Right lobe of liver (tissue), 6 donors: ENCODE measurements around the gene KCNIP3. TPM values are rescaled to one million over a fixed set of nuclear protein-coding genes. Genes with fewer than 3 reads are reported as not detected.

Experiments used
- ATAC-seq, 4 donors: fragments of 200-7000 bp; cut with Tn5 transposase; one replicate each; pipeline ENCODE4 v1.9.1; 2020; ENCODE audit warnings: mild to moderate bottlenecking in 4 of 4, moderate library complexity in 4 of 4
- DNase-seq, 3 donors: peaks; one replicate each; pipeline ENCODE4 v3.0.0-alpha.2; 2020
- H3K27ac ChIP-seq, 3 donors: fragments of 200-600 bp; one replicate each; pipeline ENCODE4 v1.8.0; 2022
- H3K27me3 ChIP-seq, 2 donors: fragments of 200-600 bp; one replicate each; pipeline ENCODE4 v1.8.0; 2022
- H3K36me3 ChIP-seq, 4 donors: fragments of 200-600 bp; sonication (generic) in 1 of 4; one replicate each; pipeline versions ENCODE4 v1.5.1 to v1.8.0; 2017 to 2022; ENCODE audit warnings: control low read depth in 1 of 4
- H3K4me1 ChIP-seq, 4 donors: fragments of 200-600 bp; sonication (generic) in 1 of 4; one replicate each; pipeline versions ENCODE4 v1.5.1 to v1.8.0; 2017 to 2022; ENCODE audit warnings: control low read depth in 1 of 4
- H3K4me3 ChIP-seq, 3 donors: fragments of 200-600 bp; one replicate each; pipeline ENCODE4 v1.8.0; 2022
- H3K9me3 ChIP-seq, 4 donors: fragments of 200-600 bp; sonication (generic) in 1 of 4; one replicate each; pipeline versions ENCODE4 v1.5.1 to v1.8.0; 2017 to 2022; ENCODE audit warnings: control low read depth in 1 of 4
- CTCF ChIP-seq, 4 donors: fragments of 200-600 bp in 3 of 4; fragments of 450-650 bp in 1 of 4; IDR thresholded peaks; one replicate each; pipeline versions ENCODE4 v1.5.1 to v1.8.0; 2016 to 2022; ENCODE audit warnings: antibody characterized with exemption in 4 of 4, mild to moderate bottlenecking in 2 of 4
- POLR2A ChIP-seq: fragments of 450-650 bp; IDR thresholded peaks from one replicate; pipeline ENCODE4 v1.6.1; 2017; ENCODE audit warnings: antibody characterized with exemption, mild to moderate bottlenecking
- WGBS: methylation state at CpG from one replicate; pipeline ENCODE4 v1.1.6; 2018; ENCODE audit warnings: low coverage, low lambda C conversion rate; ENCODE audit not compliant: insufficient coverage; ENCODE audit errors: missing lambda C conversion rate; 5-methylcytosine and 5-hydroxymethylcytosine counted together
- intact Hi-C, 2 donors: fragments of 100-400 bp; cut with DNase I; formaldehyde crosslinking; loops; one replicate each; pipeline versions ENCODE4 v1.11.2 to v1.14.1; 2022
- total RNA-seq, 6 experiments: library from RNA; depleted of rRNA in 2 of 6; stranded (reverse); fragments of >200 nt in 2 of 6; fragmentation: NEBNext Ultra II Directional in 3 of 6; extraction: Animal tissue kit (Norgen Biotek cat#: 25700) in 3 of 6; gene quantifications; one replicate each; pipeline versions ENCODE4 v1.1.0 to v1.2.4, GENCODE V29; 2016 to 2023
- donor health status: DM: no; HTN: yes; CAD: no.
- donor health status: DM: no; HTN: no; CAD: no.
- donor health status: DM: no; HTN: no; CAD: no.
- donor health status: DM: no; HTN: yes; CAD: no.
- donor health status: DM: no; HTN: yes; CAD: no.

Gene KCNIP3
- total RNA-seq, 6 experiments from 2014 or later = 0.46 to 3.3 (median 1.2) TPM

DNA sequence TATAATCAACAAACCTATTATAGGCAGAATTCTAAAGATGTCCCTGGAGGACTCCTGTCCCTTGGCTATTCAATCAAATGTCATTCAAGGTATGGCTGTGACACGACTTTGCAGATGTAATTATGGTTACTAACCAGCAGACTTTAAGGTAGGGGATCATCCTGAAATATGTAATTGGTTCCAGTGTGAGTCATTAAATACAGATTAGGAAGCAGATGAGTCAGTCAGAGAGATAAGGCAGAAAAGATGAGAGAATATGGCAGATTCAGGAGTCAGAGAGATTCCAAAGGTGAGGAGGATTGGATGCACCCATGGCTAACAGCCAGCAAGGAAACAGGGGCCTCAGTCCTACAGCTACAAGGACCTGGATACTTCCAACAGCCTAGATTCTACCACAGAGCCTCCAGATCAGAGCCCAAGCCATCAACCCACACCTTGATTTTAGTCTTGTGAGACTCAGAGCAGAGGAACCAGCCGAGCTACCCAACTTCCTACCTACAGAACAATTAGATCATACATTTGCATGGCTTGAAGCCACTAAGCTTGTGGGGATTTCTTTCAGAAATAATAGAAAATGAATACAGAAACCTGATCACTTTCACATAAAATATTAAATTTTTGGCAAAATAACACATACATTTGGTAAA lies 34.1 kb upstream of the KCNIP3 start:
- 34% methylated on average over 2 of the region's 2 CpGs for WGBS
- Histone ChIP-seq H3K36me3 (no peaks in the 10 kb centered on the region), H3K27me3 (no peaks in the 10 kb centered on the region), H3K4me1 (peaks cover 0 to 5% (median 0%) of the 10 kb centered on the region in 4 donors), H3K27ac (no peak overlapping the region), H3K4me3 (no peak overlapping the region), H3K9me3 (no peaks in the 10 kb centered on the region)
- no peak for ATAC-seq
- no peak for DNase-seq
- TF ChIP-seq POLR2A (no peak), CTCF (IDR thresholded peaks at IDR 0.05) (no peak)
- intact Hi-C loops = no loop called here

DNA sequence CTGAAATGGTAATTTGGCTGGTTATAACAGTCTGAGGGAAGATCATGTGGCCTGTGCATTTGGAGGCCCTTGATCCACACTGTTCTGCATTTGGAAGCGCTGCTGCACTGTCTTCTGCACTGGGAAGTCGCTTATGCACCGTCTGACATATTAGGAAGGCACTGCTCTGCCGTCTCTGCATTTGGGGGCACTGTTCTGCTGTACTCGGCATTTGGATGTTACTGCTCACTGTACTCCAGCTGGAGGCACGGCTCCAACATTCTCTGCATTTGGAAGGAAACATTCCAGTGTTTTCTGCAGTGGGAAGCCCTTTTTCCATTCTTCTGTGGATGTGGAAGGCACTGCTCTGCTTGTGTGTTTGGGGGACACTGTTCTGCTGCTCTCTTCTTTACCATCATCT lies 32.5 kb upstream of the KCNIP3 start:
- DNase-seq (no peak), ATAC-seq (no peak)
- intact Hi-C loops = no loop called here
- Histone ChIP-seq H3K4me3 (no peak overlapping the region), H3K27ac (no peak overlapping the region), H3K36me3 (no peaks in the 10 kb centered on the region), H3K4me1 (peaks cover 0 to 8% (median 0%) of the 10 kb centered on the region in 4 donors), H3K27me3 (no peaks in the 10 kb centered on the region), H3K9me3 (no peaks in the 10 kb centered on the region)
- WGBS = 47% methylated on average over 3 of the region's 6 CpGs
- TF ChIP-seq CTCF (IDR thresholded peaks at IDR 0.05) (no peak), POLR2A (no peak)

- Histone ChIP-seq H3K4me1 (peaks cover 0 to 8% (median 0%) of the 10 kb centered on the region in 4 donors), H3K27ac (no peak overlapping the region), H3K36me3 (no peaks in the 10 kb centered on the region), H3K27me3 (no peaks in the 10 kb centered on the region), H3K9me3 (no peaks in the 10 kb centered on the region), H3K4me3 (no peak overlapping the region)
- ATAC-seq (no peak), DNase-seq (peak in 2 of 3 donors; percentile 8 to 25)
- intact Hi-C loops = no loop called here
- WGBS = 88% methylated on average over 1 of the region's 4 CpGs
- TF ChIP-seq POLR2A (no peak), CTCF (IDR thresholded peaks at IDR 0.05) (no peak)
Observed at GRCh38 chr2:95265182-95265581, 32.0 kb upstream of the KCNIP3 start.

DNA sequence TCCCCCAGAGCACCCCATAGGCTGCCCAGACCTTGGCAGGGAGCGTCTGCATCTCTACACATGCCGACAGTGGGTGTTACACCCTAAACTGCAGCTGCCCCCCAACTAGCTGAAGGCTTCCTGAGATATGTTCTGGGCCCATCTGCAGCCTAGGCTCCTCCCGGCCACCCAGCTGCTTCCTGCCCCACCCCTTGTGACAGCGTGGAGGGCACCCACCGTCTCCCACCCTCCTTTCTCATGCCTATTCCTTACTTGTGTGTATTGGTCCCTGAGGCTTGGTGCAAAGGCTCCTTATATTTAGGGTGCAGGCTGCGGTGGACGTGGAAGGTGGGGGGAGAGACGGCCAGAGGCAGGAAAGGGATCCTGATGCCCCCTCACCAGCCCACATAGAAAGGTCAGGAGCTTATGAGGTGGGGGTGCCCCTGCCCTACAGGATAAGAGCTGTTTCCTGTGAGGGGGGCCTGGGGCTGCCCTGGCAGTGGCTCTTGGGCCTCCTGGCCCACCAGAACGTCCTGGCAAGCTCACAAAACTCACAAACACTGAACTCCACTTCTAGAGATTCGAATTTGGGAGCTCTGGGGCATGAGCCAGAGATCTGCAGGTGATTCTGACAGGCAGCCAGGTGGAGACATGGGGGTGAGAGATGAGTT lies 30.2 kb upstream of the KCNIP3 start:
- no peak for ATAC-seq
- Histone ChIP-seq H3K27ac (no peak overlapping the region), H3K36me3 (no peaks in the 10 kb centered on the region), H3K4me1 (peaks cover 0 to 8% (median 0%) of the 10 kb centered on the region in 4 donors), H3K9me3 (no peaks in the 10 kb centered on the region), H3K27me3 (no peaks in the 10 kb centered on the region), H3K4me3 (no peak overlapping the region)
- WGBS = no CpG with 5 or more reads among the region's 10 CpGs
- TF ChIP-seq POLR2A = no peak
- no peak for TF ChIP-seq CTCF (IDR thresholded peaks at IDR 0.05)
- DNase-seq = peak in 2 of 3 donors; percentile 2 to 35
- intact Hi-C loops = no loop called here
